Choroid plexus epithelial cell (primary cell): ENCODE measurements around the gene FCHSD2.

Experiments used
- DNase-seq: peaks from one replicate; pipeline ENCODE4 v3.0.0-alpha.2; 2010; ENCODE audit warnings: low read depth
- H3K4me3 ChIP-seq: 2 replicates; pipeline ENCODE4 v1.5.1; 2011; ENCODE audit warnings: low read depth, mild to moderate bottlenecking, control low read depth, low read length, moderate library complexity
- TF ChIP-seq, protein P1 (sequence below): conservative IDR thresholded peaks from 2 replicates; pipeline ENCODE4 v1.5.1; 2011; ENCODE audit warnings: low read depth, mild to moderate bottlenecking, control low read depth, inconsistent platforms, low read length, moderate library complexity

FCHSD2 gene

DNA sequence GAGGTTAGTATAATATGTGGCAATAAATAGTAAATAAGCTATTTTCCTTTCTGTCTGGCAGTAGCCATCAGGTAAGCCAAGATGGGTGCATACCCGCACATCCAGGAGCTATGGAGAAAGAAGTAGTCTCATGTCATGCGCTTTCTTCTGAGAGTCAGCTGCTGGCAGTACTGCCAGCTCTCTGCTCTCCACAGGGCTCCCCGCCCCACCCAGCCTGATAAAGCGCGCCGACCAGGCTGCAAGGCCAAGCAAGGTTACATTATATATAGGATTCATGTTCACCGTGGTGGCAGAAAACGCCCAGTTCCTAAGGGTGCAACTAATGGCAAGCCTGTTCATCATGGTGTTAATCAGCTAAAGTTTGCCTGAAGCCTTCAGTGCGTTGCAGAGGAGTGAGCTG, 201.7 kb downstream of the FCHSD2 start:
- H3K4me3 ChIP-seq, result no peak overlapping the region
- TF ChIP-seq, protein P1, sequence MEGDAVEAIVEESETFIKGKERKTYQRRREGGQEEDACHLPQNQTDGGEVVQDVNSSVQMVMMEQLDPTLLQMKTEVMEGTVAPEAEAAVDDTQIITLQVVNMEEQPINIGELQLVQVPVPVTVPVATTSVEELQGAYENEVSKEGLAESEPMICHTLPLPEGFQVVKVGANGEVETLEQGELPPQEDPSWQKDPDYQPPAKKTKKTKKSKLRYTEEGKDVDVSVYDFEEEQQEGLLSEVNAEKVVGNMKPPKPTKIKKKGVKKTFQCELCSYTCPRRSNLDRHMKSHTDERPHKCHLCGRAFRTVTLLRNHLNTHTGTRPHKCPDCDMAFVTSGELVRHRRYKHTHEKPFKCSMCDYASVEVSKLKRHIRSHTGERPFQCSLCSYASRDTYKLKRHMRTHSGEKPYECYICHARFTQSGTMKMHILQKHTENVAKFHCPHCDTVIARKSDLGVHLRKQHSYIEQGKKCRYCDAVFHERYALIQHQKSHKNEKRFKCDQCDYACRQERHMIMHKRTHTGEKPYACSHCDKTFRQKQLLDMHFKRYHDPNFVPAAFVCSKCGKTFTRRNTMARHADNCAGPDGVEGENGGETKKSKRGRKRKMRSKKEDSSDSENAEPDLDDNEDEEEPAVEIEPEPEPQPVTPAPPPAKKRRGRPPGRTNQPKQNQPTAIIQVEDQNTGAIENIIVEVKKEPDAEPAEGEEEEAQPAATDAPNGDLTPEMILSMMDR, result no peak
- no peak for DNase-seq

DNA sequence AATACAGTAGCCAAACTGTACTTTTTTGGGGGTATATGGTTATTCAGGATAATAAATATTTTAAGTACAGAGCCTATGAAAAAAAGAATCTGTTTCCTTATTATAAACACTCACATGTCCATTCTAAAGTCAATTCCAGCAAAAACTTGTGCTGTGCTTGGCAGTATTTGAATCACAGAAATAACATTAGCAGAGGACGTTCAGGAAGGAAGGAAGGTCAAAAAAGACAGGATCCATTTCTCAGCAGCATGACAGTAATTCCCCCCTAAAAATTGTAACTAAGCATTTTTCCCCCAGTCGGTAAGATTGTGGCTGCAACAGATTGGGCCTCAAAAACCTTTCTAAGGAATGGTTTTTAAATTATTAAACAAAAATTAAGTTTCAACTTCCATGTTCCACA, 203.1 kb downstream of the FCHSD2 start:
- no peak overlapping the region for H3K4me3 ChIP-seq
- DNase-seq, result no peak
- TF ChIP-seq, protein P1, result no peak

DNA sequence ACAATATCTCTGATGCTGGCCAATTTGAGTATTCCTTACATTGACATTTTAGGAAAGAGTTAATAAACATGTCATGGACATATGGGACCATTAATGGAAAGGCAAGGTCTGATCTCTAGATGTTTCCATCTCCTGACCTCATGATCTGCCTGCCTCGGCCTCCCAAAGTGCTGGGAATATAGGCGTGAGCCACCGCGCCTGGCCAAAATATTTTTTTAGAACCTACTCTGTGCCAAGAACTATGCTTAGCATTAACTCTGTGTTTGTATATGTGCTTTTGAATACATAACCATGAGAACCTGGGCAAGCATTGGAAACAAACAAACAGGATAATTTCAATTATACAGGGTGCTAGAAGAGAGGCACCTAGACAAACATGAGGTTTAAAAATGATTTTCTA, 204.7 kb downstream of the FCHSD2 start:
- DNase-seq, result no peak
- no peak overlapping the region for H3K4me3 ChIP-seq
- TF ChIP-seq, protein P1, result no peak

DNA sequence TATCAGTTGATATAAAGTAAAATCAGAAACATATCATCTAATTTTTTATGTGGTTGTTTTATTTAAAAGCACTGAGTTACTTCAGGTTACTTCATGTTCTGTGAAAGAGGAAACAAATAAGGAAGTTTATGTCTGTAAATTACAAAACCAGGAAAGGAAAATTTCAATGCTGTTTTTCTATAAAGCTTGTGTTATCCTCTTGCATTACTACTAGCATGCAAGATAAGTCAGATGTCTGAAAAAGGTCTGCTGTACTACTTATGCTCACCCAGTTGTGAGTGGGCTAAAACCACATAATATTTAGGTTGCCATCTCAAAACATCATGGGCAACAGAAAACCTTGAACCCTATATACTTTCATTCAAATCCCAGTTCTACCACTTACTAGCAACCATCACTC, 206.4 kb downstream of the FCHSD2 start:
- no peak overlapping the region for H3K4me3 ChIP-seq
- TF ChIP-seq, protein P1, result no peak
- DNase-seq, result no peak

DNA sequence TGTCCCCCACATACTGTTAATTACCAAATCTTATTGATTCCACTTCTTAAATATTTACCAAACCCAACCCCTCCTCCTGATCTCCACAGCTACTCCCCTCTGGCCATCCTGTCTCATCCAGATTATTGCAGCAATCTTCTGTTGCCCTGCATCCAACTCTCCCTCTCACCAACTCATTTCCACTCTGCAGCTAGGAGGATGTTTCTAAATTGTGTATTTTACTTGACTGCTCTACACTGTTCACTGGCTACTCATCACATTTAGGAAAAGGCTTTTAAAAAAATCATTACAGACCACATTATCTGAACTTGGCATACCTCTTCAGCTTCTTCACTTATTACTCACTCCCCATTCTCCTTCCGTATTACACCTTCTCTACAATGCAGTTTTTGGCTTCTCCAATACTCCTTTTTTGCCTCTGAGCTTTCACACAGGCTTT, 210.0 kb downstream of the FCHSD2 start:
- TF ChIP-seq, protein P1, result no peak
- peak; percentile 64 for DNase-seq
- no peak overlapping the region for H3K4me3 ChIP-seq

DNA sequence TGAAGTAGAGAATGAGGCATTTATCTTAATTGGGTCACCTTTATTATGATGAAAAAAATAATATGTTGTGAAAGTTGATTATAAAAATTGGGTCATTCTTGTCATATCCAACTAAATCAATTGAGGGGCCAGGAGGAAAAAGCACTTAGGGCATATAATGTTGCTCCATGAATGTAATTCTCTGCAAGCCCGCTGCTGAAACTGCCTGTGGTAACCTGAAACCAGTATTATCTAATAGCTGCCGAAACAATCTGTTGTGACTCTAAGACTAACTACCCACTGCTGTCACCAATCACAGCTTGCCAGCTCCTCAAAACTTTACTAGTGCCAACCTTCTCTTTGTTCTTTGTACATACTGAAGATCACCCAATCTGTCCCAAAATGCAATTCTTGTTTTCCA, 212.1 kb downstream of the FCHSD2 start:
- no peak overlapping the region for H3K4me3 ChIP-seq
- TF ChIP-seq, protein P1, result no peak
- DNase-seq, result peak; percentile 72

DNA sequence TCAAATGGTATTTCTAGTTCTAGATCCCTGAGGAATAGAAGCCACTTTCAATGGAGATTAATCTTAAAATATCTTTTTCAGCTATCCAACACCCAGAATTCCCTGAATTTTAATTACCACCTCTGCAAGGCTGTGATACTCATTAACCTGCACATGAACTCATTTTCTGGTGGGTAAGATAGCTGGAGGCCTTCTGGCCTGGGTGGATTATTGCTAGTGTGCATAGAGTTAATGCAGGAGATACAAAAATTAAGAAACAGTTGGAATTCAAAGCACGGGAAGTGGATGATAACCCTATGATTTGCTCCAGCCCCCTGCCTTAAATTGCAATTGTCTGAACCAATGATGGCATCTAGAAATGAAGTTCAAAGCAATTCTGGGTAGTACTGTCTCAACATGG, 212.9 kb downstream of the FCHSD2 start:
- no peak for DNase-seq
- no peak overlapping the region for H3K4me3 ChIP-seq
- TF ChIP-seq, protein P1, result no peak
